Esophagus squamous epithelium (tissue), 5 donors: ENCODE data around the gene RO60. TPM values are rescaled to one million over a fixed set of nuclear protein-coding genes. Genes with fewer than 3 reads are reported as not detected.

Experiments used
- DNase-seq: peaks from one replicate; lab custom pipeline; 2025; lab: John Stamatoyannopoulos, UW
- H3K27ac ChIP-seq, 4 donors: fragments of 200-600 bp; sonication (generic); one replicate each; pipeline ENCODE4 v1.5.1; 2016 to 2019; ENCODE audit warnings: mild to moderate bottlenecking in 1 of 4
- H3K27me3 ChIP-seq, 4 donors: fragments of 200-600 bp; sonication (generic); 1 replicate in 3 of 4; 2 replicates in 1 of 4; pipeline versions ENCODE4 v1.5.1 to v1.6.0; 2017 to 2021; ENCODE audit warnings: antibody characterized with exemption in 1 of 4
- H3K36me3 ChIP-seq, 3 donors: fragments of 200-600 bp; sonication (generic); one replicate each; pipeline ENCODE4 v1.5.1; 2016 to 2019
- H3K4me1 ChIP-seq, 3 donors: fragments of 200-600 bp; sonication (generic); one replicate each; pipeline ENCODE4 v1.5.1; 2017 to 2019
- H3K4me3 ChIP-seq, 4 donors: fragments of 200-600 bp; sonication (generic); 1 replicate in 3 of 4; 2 replicates in 1 of 4; pipeline ENCODE4 v1.5.1; 2016 to 2019; ENCODE audit warnings: mild to moderate bottlenecking in 2 of 4, moderate library complexity in 1 of 4
- H3K9me3 ChIP-seq, 3 donors: fragments of 200-600 bp; sonication (generic); one replicate each; pipeline ENCODE4 v1.5.1; 2016 to 2019
- CTCF ChIP-seq, 6 experiments: fragments of 450-650 bp in 4 of 6; fragments of 200-600 bp in 2 of 6; sonication (generic) in 2 of 6; IDR thresholded peaks; one replicate each; pipeline ENCODE4 v1.5.1; 2016 to 2019; ENCODE audit warnings: antibody characterized with exemption in 6 of 6, mild to moderate bottlenecking in 4 of 6, moderate library complexity in 4 of 6
- POLR2A ChIP-seq, 4 donors: fragments of 450-650 bp; IDR thresholded peaks; one replicate each; pipeline ENCODE4 v1.6.1; 2017; ENCODE audit warnings: antibody characterized with exemption in 4 of 4, mild to moderate bottlenecking in 4 of 4, moderate library complexity in 3 of 4
- WGBS, 2 donors: methylation state at CpG; one replicate each; pipeline ENCODE4 v1.1.5; 2018; 5-methylcytosine and 5-hydroxymethylcytosine counted together
- intact Hi-C: fragments of 100-400 bp; cut with DNase I; formaldehyde crosslinking; loops from one replicate; pipeline ENCODE4 v1.15.0; 2022
- total RNA-seq, 4 donors: library from RNA; depleted of rRNA; stranded (reverse); fragments of >200 nt; gene quantifications; one replicate each; pipeline ENCODE4 v1.1.0, GENCODE V29; 2016
- donor health status: DM: yes; HTN: yes; CAD: no.

The RO60 gene
- total RNA-seq, 4 donors from 2014 or later = 29.2 to 91.0 (median 41.7) TPM

- Histone ChIP-seq H3K36me3 (peaks cover 0 to 16% (median 0%) of the 10 kb centered on the region in 3 donors), H3K4me3 (no peak overlapping the region), H3K27me3 (no peaks in the 10 kb centered on the region), H3K27ac (no peak overlapping the region), H3K9me3 (no peaks in the 10 kb centered on the region), H3K4me1 (no peaks in the 10 kb centered on the region)
- TF ChIP-seq CTCF (IDR thresholded peaks at IDR 0.05) (no peak), POLR2A (IDR thresholded peaks at IDR 0.05) (no peak)
- DNase-seq = no peak
- intact Hi-C loops = loop anchor here (5.0 kb wide), 1 partner anchor 207 kb away; the partner anchor contains the start of gene RGS2
- WGBS, 2 donors = 66 to 82% methylated on average over 2 of the region's 2 CpGs
Measured at GRCh38 chr1:193014400-193014799, 45.0 kb upstream of the RO60 start.

- peaks cover 0 to 30% (median 0%) of the 10 kb centered on the region in 3 donors for H3K36me3 ChIP-seq
- intact Hi-C loops = no loop called here
- DNase-seq = no peak
- no peaks in the 10 kb centered on the region for H3K4me1 ChIP-seq
- H3K9me3 ChIP-seq = no peaks in the 10 kb centered on the region
- H3K4me3 ChIP-seq = no peak overlapping the region
- H3K27me3 ChIP-seq = no peaks in the 10 kb centered on the region
- no peak overlapping the region for H3K27ac ChIP-seq
- TF ChIP-seq POLR2A (IDR thresholded peaks at IDR 0.05) = no peak
- no peak for TF ChIP-seq CTCF (IDR thresholded peaks at IDR 0.05)
Measured at GRCh38 chr1:193016788-193017187, 42.6 kb upstream of the RO60 start.

GRCh38 chr1:193019442-193020026, 39.9 kb upstream of the RO60 start:
- Histone ChIP-seq H3K27me3 (no peaks in the 10 kb centered on the region), H3K4me1 (no peaks in the 10 kb centered on the region), H3K27ac (no peak overlapping the region), H3K4me3 (no peak overlapping the region), H3K9me3 (no peaks in the 10 kb centered on the region), H3K36me3 (peaks cover 0 to 53% (median 0%) of the 10 kb centered on the region in 3 donors)
- TF ChIP-seq POLR2A (IDR thresholded peaks at IDR 0.05) (no peak), CTCF (IDR thresholded peaks at IDR 0.05) (peak; percentile 17 to 61 (median 49))
- DNase-seq = no peak
- intact Hi-C loops = no loop called here

GRCh38 chr1:193025218-193025617, 34.2 kb upstream of the RO60 start:
- Histone ChIP-seq H3K9me3 (no peaks in the 10 kb centered on the region), H3K27ac (no peak overlapping the region), H3K27me3 (no peaks in the 10 kb centered on the region), H3K4me3 (no peak overlapping the region), H3K36me3 (peaks cover 0 to 83% (median 0%) of the 10 kb centered on the region in 3 donors), H3K4me1 (no peaks in the 10 kb centered on the region)
- TF ChIP-seq CTCF (IDR thresholded peaks at IDR 0.05) (no peak), POLR2A (IDR thresholded peaks at IDR 0.05) (no peak)
- intact Hi-C loops = no loop called here
- DNase-seq = no peak

GRCh38 chr1:193030280-193030679, 29.1 kb upstream of the RO60 start:
- peaks cover 0 to 43% (median 0%) of the 10 kb centered on the region in 3 donors for H3K36me3 ChIP-seq
- no peaks in the 10 kb centered on the region for H3K4me1 ChIP-seq
- no peak overlapping the region for H3K27ac ChIP-seq
- intact Hi-C loops = no loop called here
- no peak for DNase-seq
- WGBS, 2 donors = 39 to 54% methylated on average over 1 of the region's 1 CpG
- no peak for TF ChIP-seq CTCF (IDR thresholded peaks at IDR 0.05)
- H3K27me3 ChIP-seq = no peaks in the 10 kb centered on the region
- H3K4me3 ChIP-seq = no peak overlapping the region
- H3K9me3 ChIP-seq = no peaks in the 10 kb centered on the region
